HG03342 (cell line): ENCODE measurements around the gene REEP6.
"Not testable (repeated sequence)": the region's sequence is repeated elsewhere in the genome, so short reads cannot be mapped to it uniquely, and the experiment has no call there.

Source experiments
- ATAC-seq: cut with Tn5 transposase; IDR thresholded peaks from one replicate; pipeline ENCODE4 v1.9.1; 2021; ENCODE audit warnings: mild to moderate bottlenecking, moderate library complexity; ENCODE audit not compliant: unreplicated experiment

Gene REEP6

DNA sequence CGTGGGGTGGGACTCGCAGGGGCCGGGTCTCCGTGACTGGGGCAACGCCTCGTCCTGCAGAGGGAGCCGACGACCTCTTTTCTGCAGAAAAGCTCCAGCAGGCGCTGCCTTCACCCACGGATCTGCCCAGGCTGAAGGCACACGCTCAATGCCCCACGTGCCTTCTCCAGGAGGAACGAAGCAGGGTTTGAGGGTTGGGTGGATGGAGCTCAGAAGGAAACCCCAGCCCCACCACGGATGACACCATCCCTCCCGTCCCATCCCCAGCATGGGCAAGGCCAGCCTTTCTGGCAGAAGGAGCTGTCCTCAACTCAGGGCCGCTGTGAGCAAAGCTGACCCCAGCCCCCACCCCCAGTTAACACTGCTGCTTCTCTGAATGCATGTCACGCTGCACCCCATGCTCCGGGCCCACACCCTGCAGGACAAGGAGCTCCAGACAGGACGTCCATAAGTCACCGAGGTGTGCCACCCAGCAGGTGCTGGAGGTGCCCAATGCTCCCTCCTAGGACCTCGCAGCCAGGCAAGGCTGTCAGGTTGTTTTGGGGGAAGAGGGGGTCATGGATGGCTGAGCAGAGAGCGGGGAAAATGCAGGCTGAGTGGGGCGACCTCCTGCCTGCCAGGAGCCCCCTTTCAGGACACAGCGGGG is 19.3 kb upstream of the REEP6 start:
- ATAC-seq, result no peak

DNA sequence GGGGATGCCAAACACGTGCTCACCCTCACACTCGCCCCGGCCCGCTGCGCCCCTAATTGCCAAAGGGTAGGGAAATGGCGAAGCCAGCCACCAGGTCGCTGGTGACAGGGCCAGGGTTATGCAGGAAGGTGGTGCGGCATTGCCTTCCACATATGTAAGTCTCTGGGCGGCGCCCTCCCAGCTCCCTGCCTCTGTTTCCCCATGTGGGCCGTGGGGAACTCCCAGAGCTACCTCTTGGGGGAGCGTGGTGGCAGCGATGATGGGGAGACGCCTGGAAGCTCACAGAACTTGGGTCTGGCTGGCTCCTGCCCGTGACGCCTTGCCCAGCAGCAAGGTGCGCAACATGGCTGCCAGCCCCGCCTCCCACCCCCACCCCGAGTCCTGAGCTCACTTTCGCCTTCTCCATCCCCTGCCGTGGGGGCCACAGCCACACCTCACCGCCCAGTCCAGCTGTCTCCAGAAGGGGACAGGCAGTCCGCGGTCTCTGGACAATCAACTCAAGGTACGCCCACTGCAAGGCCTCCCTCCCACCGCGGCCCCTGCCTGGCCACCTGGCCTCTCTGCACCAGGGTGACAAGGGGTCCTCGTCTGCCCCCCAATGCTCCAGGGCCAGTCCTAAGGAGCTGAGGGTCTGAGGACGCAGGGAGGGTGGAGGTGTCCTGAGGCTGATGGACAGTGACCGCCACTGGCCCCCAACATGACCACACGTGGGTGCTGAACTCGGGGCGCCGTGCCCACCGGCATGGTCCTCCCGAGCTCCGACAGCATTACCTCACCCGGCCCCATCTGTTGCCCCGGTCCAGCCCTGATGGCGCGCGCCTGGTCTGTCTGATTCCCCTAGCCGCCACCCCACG is 18.5 kb upstream of the REEP6 start:
- no peak for ATAC-seq

DNA sequence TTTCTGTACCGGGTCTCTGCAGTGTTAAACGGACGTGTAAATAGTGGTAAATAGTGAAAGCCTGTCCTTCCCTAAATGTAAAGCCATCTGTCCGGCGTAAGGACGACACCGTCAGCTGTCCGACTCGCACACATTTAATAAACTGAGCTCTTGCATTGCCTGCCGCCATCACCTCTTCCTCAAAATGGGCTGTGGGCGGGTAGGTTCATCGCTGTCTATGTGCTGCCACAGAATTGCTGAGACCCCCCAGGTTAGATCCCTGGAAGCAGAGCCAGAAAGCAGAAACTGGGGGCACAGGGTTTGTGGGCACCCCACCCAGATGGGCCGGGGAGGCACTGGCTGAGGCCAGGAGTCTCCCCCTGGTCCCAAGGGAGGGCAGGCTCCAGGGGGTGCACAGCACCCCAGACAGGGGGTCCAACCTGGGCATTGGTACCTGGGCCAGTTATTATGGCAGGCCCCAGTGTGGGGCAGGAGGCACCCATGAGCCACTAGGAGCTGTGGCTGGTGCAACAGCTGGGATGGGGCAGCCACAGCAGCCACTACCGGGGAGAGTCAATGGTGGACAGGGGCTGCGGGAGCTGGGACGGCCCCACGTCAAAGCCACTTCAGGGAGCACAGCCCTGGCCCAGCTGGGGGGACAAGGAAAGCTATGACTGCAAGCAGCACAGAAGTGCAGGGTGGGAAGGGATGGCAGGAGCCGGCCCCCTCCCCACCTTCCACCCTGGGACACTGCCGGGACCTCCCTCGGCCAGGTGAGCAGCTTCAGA is 17.7 kb upstream of the REEP6 start:
- ATAC-seq, result no peak

DNA sequence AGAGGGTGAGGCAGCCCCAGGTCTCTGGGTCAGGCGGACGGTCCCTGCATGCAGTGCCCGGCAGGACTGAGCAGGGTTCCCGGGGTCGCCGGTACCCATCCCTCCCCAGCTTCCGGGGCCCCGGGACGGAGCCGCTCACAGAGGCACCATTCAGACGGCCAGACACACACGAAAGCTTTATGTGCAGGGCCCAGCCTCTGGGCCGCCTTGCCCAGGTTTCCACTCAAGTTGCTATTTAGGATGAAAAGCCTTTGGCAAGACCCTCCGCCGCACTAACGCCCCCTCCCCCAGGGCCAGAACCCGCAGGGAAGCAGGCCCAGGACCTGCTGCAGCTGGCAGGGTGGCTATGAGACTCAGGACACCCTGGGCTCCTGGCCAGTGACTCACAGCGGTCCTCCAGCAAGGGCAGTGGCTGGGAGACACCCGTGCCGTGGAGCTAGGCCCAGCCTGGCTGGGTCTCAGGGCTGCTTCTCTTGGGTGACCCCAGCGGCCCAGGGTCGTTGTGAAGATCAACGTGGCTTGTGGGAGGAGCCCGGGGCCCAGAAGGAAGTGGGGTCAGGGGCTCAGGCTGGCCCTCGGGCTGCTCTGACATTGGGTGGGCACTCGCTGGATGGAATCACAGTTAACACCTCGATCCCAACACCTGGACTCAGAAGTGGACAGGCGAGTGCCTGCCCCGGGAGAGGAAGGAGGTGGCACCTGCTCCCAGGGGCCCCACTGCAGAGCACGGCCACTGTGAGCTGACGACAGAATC is 16.8 kb upstream of the REEP6 start:
- ATAC-seq, result no peak

DNA sequence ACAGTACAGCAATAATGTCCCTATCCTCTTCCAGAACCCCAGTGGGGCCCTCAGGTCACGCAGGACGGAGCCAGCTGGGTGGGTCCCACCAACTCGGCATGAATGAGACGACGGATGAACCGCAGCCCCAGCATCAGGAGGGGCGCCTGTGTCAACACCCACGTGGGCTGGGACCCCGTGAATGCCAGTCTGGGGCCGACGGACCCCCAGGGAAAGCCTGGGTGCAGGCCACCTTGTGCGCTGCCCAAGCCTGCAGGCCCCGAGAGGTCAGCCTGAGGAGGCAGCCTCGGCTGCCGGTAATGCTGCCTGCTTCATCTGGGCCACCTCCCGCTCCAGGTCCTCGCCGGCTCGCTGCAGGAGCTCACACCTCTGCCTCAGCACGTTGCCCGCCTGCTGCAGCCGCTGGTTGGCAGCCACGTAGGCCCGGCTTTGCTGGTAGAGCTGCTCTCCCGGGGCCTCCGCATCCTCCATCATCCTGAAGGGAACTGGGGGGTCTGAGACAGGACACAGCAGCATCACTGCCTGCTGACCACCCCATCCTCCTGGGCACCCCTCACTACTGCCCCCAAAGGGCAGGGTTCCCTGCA is 16.1 kb upstream of the REEP6 start:
- ATAC-seq, result no peak

DNA sequence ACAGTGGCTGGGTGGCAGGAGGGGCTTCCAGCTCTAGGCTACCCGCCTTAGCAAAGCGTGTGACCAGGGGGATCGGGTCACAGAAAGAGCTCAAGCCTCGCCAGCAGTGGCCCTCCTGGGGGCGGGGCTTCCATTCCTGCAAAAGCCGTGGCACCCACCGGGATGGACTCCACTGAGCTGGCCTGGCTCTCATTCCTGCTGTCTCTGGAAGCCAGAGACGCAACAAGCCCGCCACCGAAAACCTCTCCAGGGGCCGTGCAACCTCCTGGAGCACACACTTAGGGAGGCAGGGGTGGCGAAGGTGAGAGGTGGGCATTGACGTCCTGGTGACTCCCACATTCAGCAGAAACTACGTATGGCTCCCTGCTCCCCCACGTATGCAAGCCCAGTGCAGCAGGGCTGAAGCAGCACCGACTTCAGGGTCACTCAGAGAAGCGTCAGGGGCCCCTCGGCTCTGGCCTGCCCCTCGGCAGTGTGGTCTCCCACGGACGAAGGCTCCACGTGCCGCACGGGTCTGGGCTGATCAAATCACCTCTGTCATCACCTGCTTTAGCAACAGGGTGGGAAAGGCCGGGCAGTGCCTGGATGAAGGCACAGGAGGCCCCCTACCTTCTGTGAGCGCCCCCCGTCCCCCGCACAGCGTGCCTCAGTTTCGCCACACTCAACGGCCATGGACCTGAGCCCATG is 15.1 kb upstream of the REEP6 start:
- no peak for ATAC-seq

DNA sequence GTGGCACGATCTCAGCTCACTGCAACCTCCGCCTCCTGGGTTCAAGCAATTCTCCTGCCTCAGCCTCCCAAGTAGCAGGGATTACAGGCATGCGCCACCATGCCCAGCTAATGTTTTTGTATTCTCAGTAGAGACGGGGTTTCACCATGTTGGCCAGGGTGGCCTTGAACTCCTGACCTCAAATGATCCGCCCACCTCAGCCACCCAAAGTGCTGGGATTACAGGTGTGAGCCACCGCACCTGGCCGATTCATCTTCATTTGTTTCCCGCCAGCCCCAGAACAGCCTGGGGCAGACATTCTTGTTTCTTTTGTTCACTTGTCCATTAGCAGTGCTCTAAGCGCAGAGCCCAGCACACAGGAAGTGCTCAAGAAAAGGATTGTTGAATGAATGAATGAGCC is 13.9 kb upstream of the REEP6 start:
- not testable (repeated sequence) for ATAC-seq

DNA sequence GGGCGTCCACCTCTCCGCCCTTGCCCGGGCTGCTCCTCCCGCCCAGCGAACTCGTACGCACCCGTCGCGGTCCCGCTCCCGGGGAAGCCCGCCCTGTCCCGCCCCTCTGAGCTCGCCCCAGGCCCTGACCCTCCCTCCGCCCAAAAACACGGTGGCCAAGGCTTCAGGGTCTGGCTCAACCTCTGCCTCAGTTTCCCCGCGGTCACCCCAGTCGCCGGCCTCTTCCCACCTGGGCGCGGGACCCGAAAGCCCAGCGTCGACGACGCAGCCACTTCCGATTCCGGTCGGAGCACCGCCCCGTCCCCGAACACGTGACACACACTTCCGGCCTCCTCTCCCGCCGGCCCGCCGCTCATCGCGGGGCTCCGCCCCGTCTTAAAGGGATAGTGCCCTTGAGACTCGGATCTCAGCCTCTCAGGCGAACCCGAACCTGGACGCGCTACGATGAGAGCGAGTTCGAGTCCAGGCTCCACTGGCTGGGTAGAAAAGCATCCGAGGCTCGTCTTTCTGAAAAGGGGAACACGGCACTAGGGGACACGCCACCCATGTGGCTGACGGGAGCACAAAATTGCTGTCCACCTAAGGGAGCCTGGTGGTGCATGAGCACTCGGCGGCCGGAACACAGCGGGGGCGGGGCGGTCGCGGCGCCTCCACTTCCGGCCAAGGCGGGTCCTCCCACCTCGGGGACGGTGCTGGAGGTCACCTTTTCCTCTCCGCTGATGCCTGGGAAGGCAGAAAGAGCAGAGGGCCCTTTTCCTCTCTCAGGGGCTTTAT is 11.9 kb upstream of the REEP6 start, which contains the start of gene C19orf25:
C19orf25 (minus strand) TSS at position 282 of the 774 bp plus-strand sequence. CDS start 312 bp downstream, outside the sequence.
- peak; percentile 90 for ATAC-seq

DNA sequence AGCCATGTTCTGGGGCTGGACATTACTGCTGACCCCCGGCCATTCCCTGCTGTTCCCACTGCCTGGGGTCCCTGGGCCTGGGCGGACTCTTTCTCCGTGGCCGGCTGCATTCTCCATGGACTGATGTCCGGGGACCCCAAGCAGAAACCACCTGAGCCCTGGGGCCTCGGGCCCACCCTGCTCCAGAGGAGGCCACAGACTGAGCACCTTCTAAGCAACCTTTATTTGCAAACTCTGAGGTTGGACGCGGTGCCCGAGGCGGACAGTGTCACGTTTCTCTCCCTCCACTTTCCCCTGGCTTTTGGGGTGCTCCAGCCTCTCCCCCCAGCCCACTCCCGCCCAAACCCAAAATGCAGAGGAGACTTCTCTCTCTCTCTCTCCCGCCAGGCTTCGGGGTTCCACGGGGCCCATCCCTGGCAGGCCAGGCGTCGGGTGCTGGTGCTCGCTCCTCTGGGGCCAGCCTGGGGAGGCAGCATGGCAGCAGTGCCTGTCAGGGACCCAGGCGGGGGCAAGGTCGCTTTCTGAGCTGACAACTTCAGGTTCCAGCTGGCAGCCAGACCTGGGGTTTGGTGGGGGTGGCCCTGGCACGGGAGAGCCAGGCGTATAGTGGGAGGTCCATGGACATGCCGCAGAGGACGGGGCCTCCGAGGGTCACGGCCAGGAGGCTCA is 9.6 kb upstream of the REEP6 start:
- ATAC-seq, result no peak

DNA sequence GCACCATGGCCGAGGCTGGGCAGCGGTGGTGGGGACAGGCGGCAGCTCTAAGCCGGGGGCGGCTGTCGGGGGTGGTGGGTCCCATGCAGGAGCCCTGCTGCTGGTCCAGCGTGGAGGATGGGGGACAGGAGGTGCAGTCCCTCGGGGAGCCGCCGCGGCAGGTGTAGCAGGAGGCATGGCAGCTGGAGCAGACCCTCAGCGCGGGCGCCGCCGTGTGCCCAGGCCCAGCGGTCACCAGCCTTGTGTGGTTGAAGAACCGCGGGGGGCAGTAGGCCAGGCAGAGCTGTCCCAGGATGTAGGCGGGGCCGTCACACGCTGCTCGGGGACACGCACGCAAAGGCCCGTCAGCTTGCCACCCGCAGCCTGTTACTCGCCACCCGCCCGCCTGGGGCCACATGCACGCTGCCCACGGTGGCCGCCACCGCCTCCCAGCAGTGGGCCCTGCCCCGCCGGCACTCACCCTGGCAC is 9.1 kb upstream of the REEP6 start:
- ATAC-seq, result no peak

DNA sequence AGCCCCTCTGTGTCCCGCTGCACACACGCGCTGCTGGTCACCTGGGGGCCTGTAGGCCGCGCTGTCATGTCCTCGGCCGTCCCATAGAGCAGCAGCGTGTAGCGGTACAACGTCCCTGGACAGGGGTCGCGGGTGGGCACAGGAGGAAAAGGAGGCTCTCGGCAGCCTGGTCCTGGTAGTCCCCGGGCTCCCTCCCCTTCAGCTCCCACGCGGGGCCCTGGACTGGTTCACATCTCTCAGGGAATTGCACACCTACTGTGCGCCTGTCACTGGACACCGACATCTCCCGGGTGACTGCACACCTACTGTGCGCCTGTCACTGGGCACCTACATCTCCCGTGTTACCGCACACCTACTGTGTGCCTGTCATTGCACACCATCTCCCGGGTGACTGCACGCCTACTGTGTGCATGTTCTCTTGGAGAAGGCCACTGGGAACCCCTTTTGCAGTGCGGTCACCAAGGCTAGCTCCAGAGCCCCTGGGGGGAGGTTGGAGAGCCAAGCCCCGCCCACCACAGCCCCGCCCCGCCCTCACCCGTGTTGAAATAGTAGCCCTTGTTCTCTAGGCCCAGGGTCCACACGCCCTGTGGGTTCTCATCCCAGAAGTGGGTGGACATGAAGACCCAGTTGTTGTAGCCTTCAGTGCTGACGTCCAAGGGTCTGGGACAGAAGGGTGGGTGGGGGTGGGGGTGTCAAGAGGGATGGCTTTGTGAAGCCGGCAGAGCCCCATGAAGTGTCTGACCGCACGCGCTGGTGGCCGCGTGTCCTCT is 8.4 kb upstream of the REEP6 start:
- ATAC-seq, result no peak

DNA sequence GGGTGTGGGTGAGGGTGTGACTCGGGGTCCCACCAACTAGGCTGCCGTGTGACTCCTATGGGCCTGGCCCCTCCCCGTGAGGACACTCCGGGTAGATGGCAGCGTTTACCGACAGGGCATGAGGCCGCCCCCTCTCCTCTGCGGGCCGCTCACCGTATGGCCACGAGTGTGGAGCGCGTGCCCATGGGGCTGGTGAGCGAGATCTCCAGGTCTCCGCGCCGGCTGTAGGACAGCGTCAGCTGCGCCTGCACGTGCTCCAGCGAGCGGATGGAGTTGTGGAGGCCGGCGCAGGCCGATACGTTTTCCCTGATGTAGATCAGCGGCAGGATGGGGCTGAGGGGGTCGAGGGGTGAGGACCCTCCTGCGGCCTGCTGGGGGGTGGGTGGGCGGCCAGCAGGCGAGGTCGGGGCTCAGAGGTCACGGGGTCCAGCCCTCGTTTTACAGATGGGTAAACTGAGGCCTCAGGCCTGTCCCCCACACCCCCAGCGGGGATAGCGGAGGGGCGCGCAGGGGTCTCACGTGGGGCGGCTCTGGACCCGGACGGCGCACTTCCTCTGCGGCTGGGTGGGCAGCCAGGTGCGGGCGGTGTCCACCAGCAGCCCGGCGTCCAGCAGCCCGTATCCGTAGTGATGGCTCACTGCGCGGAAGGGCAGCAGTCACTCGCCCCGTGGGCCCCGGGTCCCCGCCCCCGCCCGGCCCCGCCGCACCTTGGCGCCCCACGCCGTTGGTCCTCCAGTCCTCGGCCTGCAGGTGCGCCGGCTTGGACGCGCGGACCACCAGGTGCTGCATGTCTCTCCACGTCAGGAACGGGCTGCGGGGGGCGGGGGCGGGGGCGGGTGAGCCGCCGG is 7.6 kb upstream of the REEP6 start:
- no peak for ATAC-seq

DNA sequence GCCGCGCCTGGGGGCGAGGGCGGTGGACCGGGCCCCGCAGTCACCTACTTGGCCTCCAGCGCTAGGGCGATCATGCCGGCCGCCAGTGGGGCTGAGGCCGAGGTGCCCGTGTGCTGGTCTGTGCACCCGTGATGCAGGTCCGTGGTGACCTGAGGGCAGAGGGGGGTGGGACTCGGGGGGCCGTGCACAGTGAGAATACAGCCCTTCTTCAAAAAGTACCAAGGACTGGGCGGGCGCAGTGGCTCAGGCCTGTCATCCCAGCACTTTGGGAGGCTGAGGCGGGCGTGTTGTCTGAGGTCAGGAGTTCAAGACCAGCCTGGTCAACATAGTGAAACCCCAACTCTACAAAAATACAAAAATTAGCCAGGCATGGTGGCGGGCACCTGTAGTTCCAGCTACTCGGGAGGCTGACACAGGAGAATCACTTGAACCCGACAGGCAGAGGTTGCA is 7.0 kb upstream of the REEP6 start:
- ATAC-seq, result no peak

DNA sequence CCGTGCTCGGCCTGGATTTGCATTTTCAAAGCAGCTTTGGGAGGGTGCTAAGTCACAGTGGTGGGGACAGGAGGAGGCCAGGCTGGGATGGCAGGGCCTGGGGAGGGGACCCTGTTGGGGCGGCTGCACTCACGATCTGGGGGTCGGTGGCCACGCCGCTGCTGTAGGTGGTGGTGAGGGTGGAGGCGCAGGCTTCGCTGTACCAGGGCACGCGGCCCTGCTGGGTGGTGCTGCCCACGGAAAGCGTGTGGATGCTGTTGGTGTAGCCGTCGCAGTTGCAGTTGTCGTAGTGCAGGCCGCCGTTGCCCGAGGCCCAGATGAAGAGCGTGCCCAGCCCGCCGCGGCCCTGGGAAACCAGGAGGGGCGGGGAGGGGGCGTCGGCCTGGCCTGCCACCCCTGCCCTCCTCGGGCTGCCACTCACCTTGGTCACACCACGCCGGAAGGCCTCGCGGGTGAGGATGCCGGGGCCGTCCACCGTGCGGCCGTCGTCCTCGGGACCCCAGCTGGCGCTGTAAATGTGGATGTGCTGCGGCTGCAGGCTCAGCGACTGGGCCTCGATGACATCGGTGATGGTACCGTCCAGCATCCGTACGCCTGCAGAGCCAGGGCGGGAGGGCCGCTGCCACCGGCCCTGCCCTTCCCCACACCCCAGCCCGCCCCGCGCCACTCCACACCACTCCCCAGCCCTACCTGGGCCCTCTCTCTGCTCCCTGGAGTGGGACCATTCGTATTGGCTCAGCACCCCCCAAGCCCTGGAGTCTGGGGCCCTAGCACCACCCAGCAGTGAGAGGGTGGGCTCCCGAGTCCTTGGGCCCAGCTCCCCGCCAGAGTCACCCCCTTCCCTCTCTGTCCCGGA is 4.0 kb upstream of the REEP6 start:
- ATAC-seq, result no peak

DNA sequence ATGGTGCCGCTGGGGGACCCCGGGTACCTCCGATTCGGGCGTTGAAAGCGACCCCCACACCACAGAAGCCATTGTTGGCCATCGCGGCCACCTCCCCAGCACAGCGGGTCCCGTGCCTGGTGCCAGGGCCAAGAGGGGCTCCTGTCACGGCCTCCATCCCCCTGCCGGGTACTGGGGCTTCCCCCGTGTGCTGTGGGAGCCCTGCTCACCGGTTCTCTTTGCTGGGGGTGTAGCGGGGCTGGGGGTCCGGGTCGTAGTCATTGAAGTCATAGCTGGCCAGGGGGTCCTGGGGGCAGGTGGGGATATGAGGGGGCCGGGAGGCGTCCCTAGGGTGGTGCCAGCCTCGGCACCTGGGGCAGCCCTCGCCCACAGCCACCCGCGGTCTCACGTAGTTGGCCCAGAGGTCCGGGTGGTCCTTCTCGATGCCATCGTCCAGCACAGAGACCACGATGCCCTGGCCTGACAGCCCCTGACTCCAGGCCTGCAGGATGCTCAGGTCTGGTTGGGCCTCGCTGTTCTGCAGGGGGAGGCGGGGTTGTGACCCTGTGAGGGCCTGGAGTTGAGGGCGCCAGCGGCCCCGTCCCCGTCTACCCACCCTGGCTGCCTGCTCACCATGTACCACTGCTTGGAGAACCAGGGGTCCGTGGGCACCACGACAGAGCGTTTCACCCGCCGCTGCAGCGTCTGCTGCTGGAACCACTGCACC is 3.3 kb upstream of the REEP6 start:
- no peak for ATAC-seq
